HUES64 (cell line): ENCODE results near the gene ZNF526.

Experiments
- H3K27ac ChIP-seq: 2 replicates; pipeline ENCODE4 v1.7.0; 2013; ENCODE audit warnings: low read depth, low read length, inconsistent platforms
- H3K27me3 ChIP-seq: 2 replicates; pipeline ENCODE4 v1.6.1; 2013; ENCODE audit warnings: mild to moderate bottlenecking, low read length; ENCODE audit not compliant: insufficient read depth
- H3K36me3 ChIP-seq: 2 replicates; pipeline ENCODE4 v1.6.1; 2013; ENCODE audit warnings: mild to moderate bottlenecking, low read length; ENCODE audit not compliant: insufficient read depth
- H3K4me1 ChIP-seq: 2 replicates; pipeline ENCODE4 v1.6.1; 2013; ENCODE audit warnings: mild to moderate bottlenecking, low read length, moderate library complexity; ENCODE audit not compliant: insufficient read depth
- H3K4me3 ChIP-seq: 2 replicates; pipeline ENCODE4 v1.5.1; 2013; ENCODE audit warnings: mild to moderate bottlenecking, low read length, moderate library complexity
- H3K9ac ChIP-seq: 2 replicates; pipeline ENCODE4 v1.6.1; 2013; ENCODE audit warnings: mild to moderate bottlenecking, low read depth, low read length
- H3K9me3 ChIP-seq: 2 replicates; pipeline ENCODE4 v1.6.1; 2013; ENCODE audit warnings: low read depth, low read length; ENCODE audit not compliant: insufficient read depth
- whole genome bisulfite sequencing: fragments of 150-250, 120-280 bp; methylation state at CpG from one replicate; pipeline ENCODE4 v1.1.7; 2013; ENCODE audit warnings: missing lambda C conversion rate; 5-methylcytosine and 5-hydroxymethylcytosine counted together

Gene ZNF526

DNA sequence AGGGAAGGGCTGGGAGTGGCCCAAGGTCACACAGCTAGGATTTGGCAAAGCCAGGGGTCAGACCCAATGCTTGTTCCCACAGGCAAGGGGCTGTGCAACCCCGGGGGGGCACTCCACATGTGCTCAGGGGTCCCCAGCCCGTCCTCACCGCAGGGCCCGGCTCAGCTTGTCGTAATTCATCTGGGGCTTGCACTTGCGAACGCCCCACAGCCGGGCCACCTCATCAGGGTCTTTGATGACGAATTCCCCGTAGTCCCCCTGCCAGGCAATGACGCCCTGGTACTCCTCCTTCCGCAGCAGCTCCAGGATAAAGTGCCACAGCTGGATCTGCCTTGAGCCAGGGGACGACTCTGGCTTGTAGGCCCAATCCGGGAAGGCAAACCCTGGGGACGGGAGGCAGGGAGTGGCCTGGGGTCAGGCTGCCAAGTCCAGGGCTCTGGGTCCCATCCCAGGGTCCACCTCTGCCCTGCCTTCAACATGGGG, 30.1 kb downstream of the ZNF526 start:
- Histone ChIP-seq H3K27me3 (no peaks in the 10 kb centered on the region), H3K9me3 (no peaks in the 10 kb centered on the region), H3K4me1 (peaks cover 21% of the 10 kb centered on the region), H3K27ac (no peak overlapping the region), H3K9ac (no peak overlapping the region), H3K36me3 (peaks cover 12% of the 10 kb centered on the region), H3K4me3 (no peak overlapping the region)
- WGBS, result 92% methylated on average over 15 of the region's 15 CpGs

DNA sequence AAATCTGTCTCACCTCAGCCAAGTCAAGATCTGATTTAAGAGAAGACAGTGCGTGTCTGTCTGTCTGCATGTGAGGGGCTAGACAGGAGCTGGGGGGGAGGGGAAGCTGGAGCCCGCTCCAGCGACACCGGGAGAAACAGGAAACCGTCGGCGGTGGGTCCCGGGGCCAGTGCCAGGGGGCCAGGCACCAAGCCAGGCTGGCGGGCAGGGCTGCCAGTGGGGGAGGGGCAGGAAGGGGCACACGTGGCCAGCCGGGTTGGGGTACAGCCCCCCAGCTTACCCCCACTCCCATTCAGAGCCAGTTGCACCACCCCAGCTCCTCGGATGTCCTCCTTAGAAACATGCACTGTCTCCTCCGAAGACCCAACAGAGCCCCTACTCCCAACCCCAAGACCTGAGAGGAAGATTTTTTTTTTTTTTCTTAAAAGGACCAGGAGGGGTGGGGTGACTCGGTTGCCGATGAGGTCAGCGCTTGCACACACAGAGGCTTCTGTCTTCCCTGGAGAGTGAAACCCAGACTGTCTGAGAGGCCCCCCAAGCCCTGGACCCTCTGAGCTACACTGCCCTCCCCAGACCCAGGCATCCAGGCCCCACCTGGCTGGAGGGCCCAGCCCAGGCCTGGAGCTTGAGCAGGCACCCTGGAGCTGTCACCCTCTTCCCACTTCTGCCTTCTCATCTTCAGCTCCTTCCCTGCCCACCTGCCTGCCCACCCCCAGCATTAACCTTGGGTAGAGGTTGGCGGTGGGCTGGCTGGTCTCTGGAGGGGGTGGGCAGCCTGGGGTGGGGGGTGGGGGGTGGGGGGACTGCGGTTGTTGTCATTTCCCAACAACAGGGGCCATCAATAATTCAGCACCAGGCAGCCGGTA, 30.8 kb downstream of the ZNF526 start:
- Histone ChIP-seq H3K4me3 (no peak overlapping the region), H3K4me1 (peaks cover 21% of the 10 kb centered on the region), H3K9me3 (no peaks in the 10 kb centered on the region), H3K27me3 (no peaks in the 10 kb centered on the region), H3K9ac (no peak overlapping the region), H3K27ac (no peak overlapping the region), H3K36me3 (peaks cover 12% of the 10 kb centered on the region)
- WGBS, result 88% methylated on average over 15 of the region's 19 CpGs

DNA sequence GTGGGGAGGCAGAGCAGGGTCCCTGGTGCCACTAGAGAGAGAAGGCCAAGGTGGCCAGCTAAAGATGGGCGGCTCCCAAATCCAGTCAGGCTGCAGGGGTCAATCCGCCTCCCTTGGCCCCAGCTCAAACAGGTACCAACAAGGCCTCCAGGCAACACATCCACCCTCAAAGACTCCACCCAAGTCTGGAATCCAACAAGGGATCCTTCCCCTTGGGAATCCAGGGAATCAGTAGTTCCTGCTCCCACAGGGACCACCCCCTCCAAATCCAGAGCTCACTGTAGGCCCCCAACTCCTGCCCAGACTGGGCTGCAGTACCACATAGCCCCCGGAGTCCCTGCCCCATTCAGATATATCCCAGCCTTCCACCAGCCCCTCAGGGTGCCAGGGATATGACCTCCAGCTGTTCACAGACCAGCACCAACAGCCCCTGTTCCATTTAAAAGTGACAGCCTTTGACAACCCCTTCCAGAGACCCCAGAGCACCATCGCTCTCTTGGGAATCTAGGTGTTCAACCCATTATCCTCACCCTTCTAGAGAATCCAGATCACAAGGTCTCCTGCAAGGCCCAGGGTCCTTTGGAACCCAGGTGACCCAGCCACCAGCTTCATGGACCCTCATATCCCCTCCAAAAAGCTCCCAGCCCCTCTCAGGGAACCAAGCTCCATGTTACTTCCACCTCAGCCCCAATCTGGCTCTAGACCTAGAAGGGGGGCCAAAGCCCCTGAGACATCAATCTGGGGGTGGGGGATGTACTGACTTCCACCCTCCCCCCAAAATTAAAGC, 31.7 kb downstream of the ZNF526 start:
- Histone ChIP-seq H3K36me3 (peaks cover 12% of the 10 kb centered on the region), H3K9ac (0 out of 2 replicates have a peak overlapping the region, but pooled peaks have one; percentile 20), H3K27me3 (no peaks in the 10 kb centered on the region), H3K9me3 (no peaks in the 10 kb centered on the region), H3K4me1 (peaks cover 22% of the 10 kb centered on the region), H3K27ac (no peak overlapping the region), H3K4me3 (peak overlapping the region; percentile 90)
- 85% methylated on average over 4 of the region's 4 CpGs for WGBS

DNA sequence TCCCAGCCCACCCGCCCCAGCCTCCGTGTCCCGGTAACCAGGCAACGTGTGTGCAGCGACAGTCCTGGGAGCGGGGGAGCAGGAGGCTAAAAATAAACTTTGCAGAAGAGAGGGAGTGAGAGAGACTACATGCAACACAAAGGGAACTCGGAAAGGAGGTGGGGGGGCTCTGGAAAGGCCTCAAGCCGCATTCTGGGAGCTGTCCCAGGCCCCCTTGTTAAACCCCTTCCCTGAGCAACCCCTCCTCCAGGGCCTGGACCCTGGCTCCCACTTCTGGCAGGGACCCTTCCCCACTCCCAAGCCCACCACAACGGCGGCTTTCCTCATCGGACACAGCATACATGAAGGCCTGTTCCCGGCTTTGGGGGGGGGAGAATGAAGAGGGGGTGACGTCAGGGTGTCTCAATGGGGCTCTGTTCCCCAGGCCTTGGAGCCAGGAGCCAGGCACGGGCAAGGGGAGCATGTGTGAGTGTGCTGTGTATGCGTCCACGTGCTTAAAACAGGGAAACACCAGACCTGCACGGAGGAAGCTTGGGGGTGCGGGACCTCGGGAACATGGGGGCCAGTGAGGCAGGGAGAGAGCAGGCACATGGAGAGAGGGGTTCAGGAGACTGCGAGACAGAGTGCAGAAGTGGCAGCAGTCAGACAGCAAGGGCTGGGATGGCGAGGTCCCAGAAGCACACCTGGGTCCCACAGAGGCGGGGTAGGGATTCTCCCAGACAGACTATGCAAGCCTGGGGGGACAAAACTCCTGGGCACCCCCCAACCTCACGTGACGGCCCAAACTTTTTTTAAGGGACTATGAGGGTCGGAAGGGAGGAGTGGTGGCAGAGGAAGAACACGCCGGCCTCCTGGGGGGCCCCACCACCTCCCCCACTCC, 32.5 kb downstream of the ZNF526 start:
- H3K4me1 ChIP-seq, result peaks cover 22% of the 10 kb centered on the region
- H3K9me3 ChIP-seq, result no peaks in the 10 kb centered on the region
- H3K27ac ChIP-seq, result peak overlapping the region; percentile 98
- peak overlapping the region; percentile 90 for H3K4me3 ChIP-seq
- H3K9ac ChIP-seq, result peak overlapping the region; percentile 87
- WGBS, result 22% methylated on average over 24 of the region's 27 CpGs
- H3K36me3 ChIP-seq, result peaks cover 12% of the 10 kb centered on the region
- no peaks in the 10 kb centered on the region for H3K27me3 ChIP-seq

DNA sequence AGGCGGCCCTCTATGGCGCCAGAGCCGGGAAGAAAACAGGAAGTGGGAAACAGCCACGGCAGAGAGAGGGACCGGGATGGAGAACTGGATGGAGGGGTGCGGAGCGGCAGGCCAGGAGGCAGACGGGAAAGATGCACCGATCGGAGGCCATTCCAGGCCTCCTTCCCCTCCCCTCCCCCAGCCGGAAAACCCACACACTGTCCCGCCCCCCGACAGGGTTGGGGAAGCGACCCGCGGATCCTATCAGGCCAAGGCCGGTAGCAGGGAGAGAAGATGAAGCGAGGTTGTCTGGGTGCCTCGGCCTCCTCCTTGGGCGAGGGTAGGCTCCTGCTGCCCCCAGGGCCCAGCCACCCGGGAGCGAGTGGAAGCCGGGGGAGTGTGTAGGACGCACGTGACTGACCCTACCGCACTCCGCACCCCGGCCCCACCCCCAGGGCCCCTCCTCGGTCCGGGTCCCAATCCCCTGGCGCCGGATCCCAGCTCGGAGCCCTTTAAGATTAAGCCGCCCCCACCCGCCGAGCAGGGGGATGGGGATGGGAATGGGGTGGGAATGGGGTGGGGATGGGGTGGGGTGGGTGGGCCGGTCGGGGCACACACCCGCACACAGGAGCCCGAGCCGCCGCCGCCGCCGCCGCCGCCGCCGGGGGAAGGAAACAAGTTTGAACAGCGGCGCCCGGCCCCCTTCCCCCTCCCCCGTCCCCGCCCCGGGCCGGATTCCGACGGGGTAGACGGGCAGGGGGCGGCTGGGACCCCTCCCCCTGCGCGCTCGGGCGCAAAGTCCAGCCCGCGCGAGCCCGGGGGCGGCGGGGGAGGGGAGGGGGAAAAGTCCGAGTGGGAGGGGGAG, 33.4 kb downstream of the ZNF526 start:
- peaks cover 12% of the 10 kb centered on the region for H3K36me3 ChIP-seq
- peaks cover 22% of the 10 kb centered on the region for H3K4me1 ChIP-seq
- peak overlapping the region; percentile 93 for H3K4me3 ChIP-seq
- under 1% methylated on average over 29 of the region's 71 CpGs for WGBS
- peak overlapping the region; percentile 90 for H3K9ac ChIP-seq
- H3K9me3 ChIP-seq, result no peaks in the 10 kb centered on the region
- no peaks in the 10 kb centered on the region for H3K27me3 ChIP-seq
- H3K27ac ChIP-seq, result peak overlapping the region; percentile 99

DNA sequence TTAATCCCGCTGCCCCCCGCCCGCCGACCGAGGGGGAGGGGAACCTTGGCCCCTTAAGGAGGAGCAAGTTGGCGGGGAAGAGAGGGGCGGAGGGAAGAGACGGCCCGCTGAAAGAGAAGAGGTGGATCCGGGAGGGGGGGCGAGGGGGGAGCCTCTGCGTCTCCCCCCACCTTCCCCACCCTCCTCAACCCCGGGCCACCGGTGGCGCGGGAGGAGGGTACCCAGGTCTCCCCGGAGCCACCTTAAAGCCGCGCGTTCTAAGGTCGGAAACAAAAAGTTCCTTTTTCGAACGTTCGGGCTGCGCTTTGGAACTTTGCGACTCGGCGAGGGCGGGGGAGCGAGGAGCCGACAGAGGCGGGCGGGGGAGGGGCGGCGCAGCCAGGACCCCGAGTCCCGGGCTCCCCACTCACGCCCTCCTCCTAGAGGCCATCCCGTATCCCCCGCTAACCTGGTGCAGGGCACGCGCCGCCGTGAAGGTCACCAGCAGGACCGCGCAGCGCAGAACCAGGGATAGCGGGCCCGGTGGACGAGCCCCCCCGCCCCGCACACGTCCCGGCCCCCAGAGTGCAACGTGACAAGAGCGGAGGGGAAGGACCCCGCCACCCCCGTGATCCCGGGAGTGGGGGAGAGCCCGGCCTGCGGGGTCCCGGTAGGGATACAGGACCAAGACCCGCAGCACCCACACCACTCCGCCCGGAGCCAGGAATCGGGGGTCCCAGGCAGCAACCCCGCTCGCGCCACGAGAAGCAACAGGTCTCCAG, 34.2 kb downstream of the ZNF526 start:
- Histone ChIP-seq H3K4me1 (peaks cover 22% of the 10 kb centered on the region), H3K27me3 (no peaks in the 10 kb centered on the region), H3K9me3 (no peaks in the 10 kb centered on the region), H3K9ac (peak overlapping the region; percentile 90), H3K4me3 (peak overlapping the region; percentile 93), H3K36me3 (peaks cover 11% of the 10 kb centered on the region), H3K27ac (peak overlapping the region; percentile 99)
- WGBS, result under 1% methylated on average over 66 of the region's 70 CpGs

DNA sequence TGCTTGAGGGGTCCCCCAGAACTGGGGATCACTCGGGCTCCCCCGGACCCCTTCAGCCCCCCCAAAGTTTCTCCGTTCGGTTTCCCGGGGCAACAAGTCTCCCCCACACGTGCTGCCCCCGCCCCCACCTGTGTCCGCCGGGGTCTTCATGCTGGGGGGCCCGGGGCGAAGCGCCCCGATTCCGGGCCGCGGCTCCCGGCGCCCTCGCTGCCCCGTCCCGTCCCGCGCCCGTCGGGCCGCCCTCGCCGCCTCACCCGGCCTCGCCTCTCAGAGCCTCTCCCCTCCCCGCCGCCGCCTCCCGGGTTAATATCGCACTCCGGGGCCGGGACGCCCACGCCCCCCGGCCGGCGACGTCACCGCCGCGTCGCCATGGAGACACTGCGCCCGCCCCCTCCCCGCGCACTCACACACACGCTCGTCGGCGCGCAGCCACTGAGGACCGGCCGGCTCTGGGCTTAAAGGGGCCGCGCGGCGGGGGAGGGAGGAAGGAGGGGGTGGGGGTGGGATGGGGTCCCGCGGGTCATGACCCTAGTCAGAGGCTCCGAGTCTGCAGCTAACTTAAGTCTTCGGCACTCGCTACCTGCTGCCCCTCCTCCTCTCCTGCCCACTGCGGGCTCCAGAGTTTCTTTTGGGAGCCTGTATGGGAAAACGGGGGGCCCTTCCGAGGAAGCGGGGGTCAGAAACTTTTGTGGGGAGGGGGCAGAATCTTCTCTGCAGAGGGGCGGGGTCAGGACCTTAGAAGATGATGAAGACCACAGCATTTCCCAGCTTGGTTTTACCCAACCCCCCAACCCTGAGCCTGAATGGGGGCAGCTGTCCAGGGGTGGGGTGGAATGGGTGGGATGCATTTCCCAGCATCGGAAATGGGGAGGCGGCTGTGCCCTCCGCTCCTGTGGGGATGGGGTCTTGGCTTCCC, 35.0 kb downstream of the ZNF526 start, which contains the start of gene ERF:
Gene ERF (minus strand): TSS at position 279 of the 916 bp plus-strand sequence. CDS start 129 bp downstream, at position 150.
- Histone ChIP-seq H3K9me3 (no peaks in the 10 kb centered on the region), H3K27ac (peak within 1 kb of the TSS; percentile 99)

DNA sequence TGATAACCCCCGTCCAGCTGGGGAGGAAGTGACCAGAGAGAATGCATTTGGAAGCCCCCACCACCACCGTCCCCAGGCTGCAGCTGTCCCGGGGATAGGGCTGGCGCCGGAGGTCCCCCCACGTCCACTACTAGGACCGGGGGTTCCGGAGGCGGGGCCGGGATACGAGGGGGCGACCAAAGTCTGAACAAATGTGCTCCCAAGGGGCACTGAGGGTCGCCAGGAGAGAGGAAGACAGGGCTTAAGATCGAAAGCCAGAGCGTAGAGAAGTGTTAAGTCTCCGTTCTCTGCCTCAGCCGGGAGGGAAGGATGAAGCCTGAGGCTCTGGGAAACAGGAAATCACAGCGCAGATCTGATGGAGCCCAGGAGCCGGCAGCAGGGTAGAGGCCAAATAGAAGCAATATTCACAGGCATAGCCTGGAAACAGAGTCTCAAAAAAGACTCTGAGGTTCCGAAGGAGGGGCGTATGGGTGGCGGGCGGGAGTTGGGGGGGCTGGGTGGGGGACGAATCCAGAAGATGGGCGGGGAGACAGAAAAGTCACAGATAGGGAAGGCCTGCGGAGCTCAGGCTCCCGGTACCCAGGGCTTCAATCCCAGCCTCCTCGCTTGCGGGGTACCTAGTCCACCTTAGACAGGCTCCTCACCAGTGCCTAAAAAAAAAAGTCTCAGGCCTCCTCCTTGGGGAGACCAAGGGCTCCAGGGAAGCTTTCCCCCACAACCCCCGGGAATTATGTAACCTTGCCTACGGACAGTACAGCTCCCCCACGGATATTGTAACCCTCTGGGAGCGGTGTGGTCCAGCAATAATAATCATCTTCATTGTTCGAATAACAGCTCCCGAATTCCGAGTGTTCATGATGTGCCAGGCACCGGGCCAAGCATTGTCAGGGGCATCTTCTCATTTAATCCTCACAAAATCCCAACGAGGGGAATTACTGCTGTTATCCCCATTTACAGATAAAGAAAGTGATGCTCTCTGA, 35.9 kb downstream of the ZNF526 start:
- no peaks in the 10 kb centered on the region for H3K27me3 ChIP-seq
- H3K4me3 ChIP-seq, result peak overlapping the region; percentile 93
- H3K27ac ChIP-seq, result peak overlapping the region; percentile 62; the same call in 1 of the 2 replicates
- H3K9me3 ChIP-seq, result no peaks in the 10 kb centered on the region
- H3K4me1 ChIP-seq, result peaks cover 22% of the 10 kb centered on the region
- no peaks in the 10 kb centered on the region for H3K36me3 ChIP-seq
- WGBS, result 14% methylated on average over 38 of the region's 38 CpGs
- peak overlapping the region; percentile 5; the same call in 1 of the 2 replicates for H3K9ac ChIP-seq

More for the DNA sequence above, 35.0 kb downstream of the ZNF526 start, which contains the start of gene ERF:
- H3K9ac ChIP-seq, result peak within 1 kb of the TSS; percentile 90
- under 1% methylated on average over 68 of the region's 75 CpGs for WGBS
- no peaks in the 10 kb centered on the region for H3K27me3 ChIP-seq
- H3K36me3 ChIP-seq, result peaks cover 2% of the 10 kb centered on the region
- peak within 1 kb of the TSS; percentile 93 for H3K4me3 ChIP-seq
- H3K4me1 ChIP-seq, result peaks cover 22% of the 10 kb centered on the region
